Caco-2 (cell line): ENCODE results near the gene OR10P1. TPM values are rescaled to one million over a fixed set of nuclear protein-coding genes. Genes with fewer than 3 reads are reported as not detected.

Experiments used
- BruUV-seq: library from RNA; stranded (reverse); fragments of 400-500 nt; replicated peaks from 2 replicates; lab custom pipeline; 2021; lab: Mats Ljungman, UMichigan
- CTCF ChIA-PET: fragments of 300-600 bp; sonication (Branson Sonifier 250); formaldehyde crosslinking; loops from one replicate; lab custom pipeline; 2022; ENCODE audit warnings: antibody characterized with exemption; lab: Charles Lee
- POLR2A ChIA-PET: fragments of 300-600 bp; sonication (Branson Sonifier 250); formaldehyde crosslinking; loops from one replicate; lab custom pipeline; 2022; ENCODE audit warnings: antibody characterized with exemption; lab: Charles Lee
- DNase-seq, 2 experiments: peaks; one replicate each; pipeline versions ENCODE4 v3.0.0 to v3.0.0-alpha.2; 2020 to 2022
- H3K27me3 ChIP-seq: replicated peaks from 2 replicates; pipeline ENCODE4 v1.6.0; 2011; ENCODE audit warnings: low read length; ENCODE audit not compliant: control insufficient read depth, insufficient read depth
- H3K36me3 ChIP-seq: 2 replicates; pipeline ENCODE4 v1.5.1; 2011; ENCODE audit warnings: low read length; ENCODE audit not compliant: control insufficient read depth, insufficient read depth
- H3K4me1 ChIP-seq: fragments of 250-450 bp; sonication (Bioruptor Pico); 2 replicates; pipeline ENCODE4 v1.5.1; 2020; ENCODE audit warnings: mild to moderate bottlenecking
- H3K4me3 ChIP-seq: 2 replicates; pipeline ENCODE4 v1.5.1; 2011; ENCODE audit warnings: low read depth, mild to moderate bottlenecking, control low read depth, low read length
- H3K9me3 ChIP-seq: fragments of 250-450 bp; sonication (Bioruptor Pico); 2 replicates; pipeline ENCODE4 v1.5.1; 2020; ENCODE audit warnings: mild to moderate bottlenecking, moderate library complexity
- H3K27ac Mint-ChIP-seq: one replicate; pipeline ENCODE4 v1.8.0; 2022; ENCODE audit warnings: mixed read lengths; ENCODE audit not compliant: unreplicated experiment
- H3K27me3 Mint-ChIP-seq: one replicate; pipeline ENCODE4 v1.8.0; 2022; ENCODE audit warnings: mixed read lengths; ENCODE audit not compliant: insufficient read depth, unreplicated experiment
- H3K36me3 Mint-ChIP-seq: one replicate; pipeline ENCODE4 v1.8.0; 2022; ENCODE audit warnings: mild to moderate bottlenecking, mixed read lengths; ENCODE audit not compliant: insufficient read depth, unreplicated experiment
- H3K4me1 Mint-ChIP-seq: one replicate; pipeline ENCODE4 v1.8.0; 2022; ENCODE audit warnings: low read depth, mixed read lengths; ENCODE audit not compliant: unreplicated experiment
- H3K4me3 Mint-ChIP-seq: one replicate; pipeline ENCODE4 v1.8.0; 2022; ENCODE audit warnings: mild to moderate bottlenecking, moderate library complexity, mixed read lengths; ENCODE audit not compliant: unreplicated experiment
- H3K9me3 Mint-ChIP-seq: one replicate; pipeline ENCODE4 v1.8.0; 2022; ENCODE audit warnings: mixed read lengths; ENCODE audit not compliant: unreplicated experiment
- intact Hi-C: fragments of 100-400 bp; cut with micrococcal nuclease; formaldehyde crosslinking; loops from one replicate; pipeline ENCODE4 v1.10.0; 2022; ENCODE audit not compliant: unreplicated experiment
- total RNA-seq: library from RNA; stranded (reverse); gene quantifications from 2 replicates; pipeline ENCODE4 v1.2.3, GENCODE V29; 2022
- TF ChIP-seq, protein P1 (sequence below), 2 experiments: fragments of 200-600 bp in 1 of 2; IDR thresholded peaks; 1 replicate in 1 of 2; 2 replicates in 1 of 2; pipeline versions ENCODE4 v1.5.1 to v1.8.0; 2011 to 2022; ENCODE audit warnings: antibody characterized with exemption in 1 of 2, control low read depth in 1 of 2, inconsistent platforms in 1 of 2, low read depth in 1 of 2, low read length in 1 of 2, mild to moderate bottlenecking in 1 of 2, moderate library complexity in 1 of 2; ENCODE audit not compliant: insufficient read depth in 1 of 2, severe bottlenecking in 1 of 2, unreplicated experiment in 1 of 2

OR10P1 gene
- total RNA-seq, 1 experiment from 2014 or later = not detected

DNA sequence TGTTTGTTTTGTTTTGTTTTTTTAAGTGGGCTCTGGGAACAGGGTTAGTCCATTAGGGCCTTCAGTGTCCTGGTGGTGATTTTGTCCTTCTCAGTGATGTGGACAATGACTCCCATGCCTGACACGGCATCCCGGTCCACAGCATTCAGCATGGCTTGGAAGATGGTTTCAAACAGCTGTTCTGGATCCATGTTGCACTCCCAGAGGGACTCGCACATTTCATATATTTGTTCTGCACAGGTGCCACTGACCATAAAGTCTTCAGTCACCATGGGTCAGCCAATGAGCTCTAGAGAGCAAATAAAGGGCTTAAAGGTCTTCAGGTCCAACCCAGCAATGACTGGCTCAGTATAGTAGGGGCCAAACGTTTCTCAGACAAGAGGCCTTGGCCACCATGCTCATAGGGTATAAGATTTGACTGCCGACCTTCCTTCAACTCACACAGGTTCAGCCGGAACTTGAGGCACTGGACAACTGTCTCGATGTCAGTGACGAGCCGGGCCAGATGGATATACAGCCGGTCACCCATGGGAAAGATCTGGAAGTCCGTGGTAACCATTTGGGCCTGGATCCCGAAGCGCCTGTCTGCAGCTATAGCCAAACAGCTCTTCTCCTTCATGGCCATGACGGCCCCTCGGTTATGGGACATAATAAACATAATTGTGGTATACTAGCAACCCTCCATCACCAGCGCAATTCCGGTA is 18.0 kb downstream of the OR10P1 start:
- H3K36me3 Mint-ChIP-seq = no peaks in the 10 kb centered on the region
- no peak overlapping the region for H3K4me3 Mint-ChIP-seq
- no peak for DNase-seq
- H3K27me3 Mint-ChIP-seq = no peaks in the 10 kb centered on the region
- peaks cover 14% of the 10 kb centered on the region for H3K4me1 ChIP-seq
- H3K27me3 ChIP-seq = no peaks in the 10 kb centered on the region
- CTCF ChIA-PET = interaction anchor here (0.6 kb wide), 1 partner anchor 273 kb away, joined by 5 read pairs; no protein-coding TSS in a partner anchor
- H3K4me1 Mint-ChIP-seq = peaks cover 8% of the 10 kb centered on the region
- POLR2A ChIA-PET = no interaction called here
- H3K9me3 Mint-ChIP-seq = no peaks in the 10 kb centered on the region
- no TSS peak for BruUV-seq
- H3K27ac Mint-ChIP-seq = no peak overlapping the region
- no peak overlapping the region for H3K4me3 ChIP-seq
- 0 out of 2 replicates have a peak, but pooled peaks cover 2% of the 10 kb centered on the region for H3K9me3 ChIP-seq
- TF ChIP-seq, protein P1, sequence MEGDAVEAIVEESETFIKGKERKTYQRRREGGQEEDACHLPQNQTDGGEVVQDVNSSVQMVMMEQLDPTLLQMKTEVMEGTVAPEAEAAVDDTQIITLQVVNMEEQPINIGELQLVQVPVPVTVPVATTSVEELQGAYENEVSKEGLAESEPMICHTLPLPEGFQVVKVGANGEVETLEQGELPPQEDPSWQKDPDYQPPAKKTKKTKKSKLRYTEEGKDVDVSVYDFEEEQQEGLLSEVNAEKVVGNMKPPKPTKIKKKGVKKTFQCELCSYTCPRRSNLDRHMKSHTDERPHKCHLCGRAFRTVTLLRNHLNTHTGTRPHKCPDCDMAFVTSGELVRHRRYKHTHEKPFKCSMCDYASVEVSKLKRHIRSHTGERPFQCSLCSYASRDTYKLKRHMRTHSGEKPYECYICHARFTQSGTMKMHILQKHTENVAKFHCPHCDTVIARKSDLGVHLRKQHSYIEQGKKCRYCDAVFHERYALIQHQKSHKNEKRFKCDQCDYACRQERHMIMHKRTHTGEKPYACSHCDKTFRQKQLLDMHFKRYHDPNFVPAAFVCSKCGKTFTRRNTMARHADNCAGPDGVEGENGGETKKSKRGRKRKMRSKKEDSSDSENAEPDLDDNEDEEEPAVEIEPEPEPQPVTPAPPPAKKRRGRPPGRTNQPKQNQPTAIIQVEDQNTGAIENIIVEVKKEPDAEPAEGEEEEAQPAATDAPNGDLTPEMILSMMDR (IDR thresholded peaks at IDR 0.05; ENCODE audit: insufficient read depth in 1 of 2, low read depth in 1 of 2, low read length in 1 of 2, severe bottlenecking in 1 of 2, unreplicated experiment in 1 of 2) = no peak
- H3K36me3 ChIP-seq = no peaks in the 10 kb centered on the region
- intact Hi-C loops = no loop called here

DNA sequence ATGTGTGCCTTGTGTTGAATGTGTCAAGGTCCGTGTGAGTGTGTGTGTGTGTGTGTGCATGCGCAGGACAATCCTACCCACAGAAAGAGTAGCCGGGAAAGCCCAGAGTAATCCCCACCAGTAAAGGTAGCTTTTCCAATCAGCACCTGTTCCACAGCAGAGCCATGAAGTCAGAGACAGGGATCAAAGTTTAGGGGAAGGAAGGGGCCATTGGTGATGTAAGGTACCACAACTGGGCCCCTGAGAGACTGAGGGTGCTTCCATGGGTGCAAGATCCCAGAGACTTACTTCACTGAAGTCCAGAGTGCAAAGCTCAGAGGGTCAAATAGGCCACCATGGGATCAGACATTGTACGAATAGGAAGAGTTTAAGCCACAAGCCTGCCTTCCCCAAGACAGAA is 20.5 kb downstream of the OR10P1 start:
- ChIA-PET CTCF (no interaction called here), POLR2A (no interaction called here)
- TF ChIP-seq, protein P1 (IDR thresholded peaks at IDR 0.05; ENCODE audit: insufficient read depth in 1 of 2, low read depth in 1 of 2, low read length in 1 of 2, severe bottlenecking in 1 of 2, unreplicated experiment in 1 of 2) = no peak
- Mint-ChIP-seq H3K27me3 (no peaks in the 10 kb centered on the region), H3K4me1 (no peaks in the 10 kb centered on the region), H3K4me3 (no peak overlapping the region), H3K27ac (no peak overlapping the region), H3K36me3 (no peaks in the 10 kb centered on the region), H3K9me3 (no peaks in the 10 kb centered on the region)
- H3K4me3 ChIP-seq = no peak overlapping the region
- no peaks in the 10 kb centered on the region for H3K36me3 ChIP-seq
- intact Hi-C loops = no loop called here
- no TSS peak for BruUV-seq
- DNase-seq = no peak
- no peaks in the 10 kb centered on the region for H3K9me3 ChIP-seq
- H3K4me1 ChIP-seq = no peaks in the 10 kb centered on the region
- no peaks in the 10 kb centered on the region for H3K27me3 ChIP-seq

DNA sequence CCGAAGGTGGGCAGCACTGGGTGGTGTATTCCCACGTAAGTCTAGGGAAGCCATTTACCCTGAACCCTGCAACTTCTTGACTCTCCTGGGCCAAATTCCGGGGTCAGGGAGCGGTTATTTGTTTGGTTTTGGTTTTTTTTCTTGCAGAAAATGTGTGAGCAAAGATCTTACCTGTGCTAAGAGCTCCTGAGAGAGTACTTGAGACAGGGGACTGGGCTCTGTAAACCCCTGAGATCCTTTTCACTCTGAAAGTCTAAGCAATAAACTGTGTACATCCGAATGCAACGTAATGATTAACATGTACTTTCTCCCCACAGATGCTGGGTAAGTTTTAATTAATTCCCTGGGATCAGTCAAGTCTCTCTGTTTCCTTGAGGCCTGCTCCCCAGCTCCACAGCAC is 21.5 kb downstream of the OR10P1 start:
- TF ChIP-seq, protein P1 (IDR thresholded peaks at IDR 0.05; ENCODE audit: insufficient read depth in 1 of 2, low read depth in 1 of 2, low read length in 1 of 2, severe bottlenecking in 1 of 2, unreplicated experiment in 1 of 2) = no peak
- Mint-ChIP-seq H3K27ac (no peak overlapping the region), H3K4me3 (no peak overlapping the region), H3K4me1 (no peaks in the 10 kb centered on the region), H3K36me3 (no peaks in the 10 kb centered on the region), H3K9me3 (no peaks in the 10 kb centered on the region), H3K27me3 (no peaks in the 10 kb centered on the region)
- CTCF ChIA-PET = interaction anchor here (1.4 kb wide), 2 partner anchors 23 to 62 kb away, joined by 4 to 6 read pairs; partner anchors contain the start of gene RDH5
- H3K4me1 ChIP-seq = no peaks in the 10 kb centered on the region
- no TSS peak for BruUV-seq
- no peak for DNase-seq
- intact Hi-C loops = loop anchor here (2.0 kb wide), 1 partner anchor 63 kb away; the partner anchor contains the start of gene RDH5
- no peaks in the 10 kb centered on the region for H3K9me3 ChIP-seq
- no peaks in the 10 kb centered on the region for H3K36me3 ChIP-seq
- no peaks in the 10 kb centered on the region for H3K27me3 ChIP-seq
- POLR2A ChIA-PET = no interaction called here
- H3K4me3 ChIP-seq = no peak overlapping the region
